ENCODE measurements around the gene ZNF217.
"Not testable (repeated sequence)": the region's sequence is repeated elsewhere in the genome, so short reads cannot be mapped to it uniquely, and the experiment has no call there.

ZNF217 gene

DNA sequence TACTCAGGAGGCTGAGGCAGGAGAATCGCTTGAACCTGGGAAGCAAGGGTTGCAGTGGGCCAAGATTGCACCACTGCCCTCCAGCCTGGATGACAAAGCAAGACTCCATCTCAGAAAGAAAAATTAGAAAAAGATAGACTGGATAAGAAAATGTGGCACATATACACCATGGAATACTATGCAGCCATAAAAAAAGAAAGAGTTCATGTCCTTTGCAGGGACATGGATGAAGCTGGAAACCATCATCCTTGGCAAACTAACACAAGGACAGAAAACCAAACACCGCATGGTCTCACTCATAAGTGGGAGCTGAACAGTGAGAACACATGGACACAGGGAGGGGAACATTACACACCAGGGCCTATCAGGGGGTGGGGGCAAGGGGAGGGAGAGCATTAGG is 70.0 kb downstream of the ZNF217 start:
- DNase-seq, result not testable (repeated sequence)

DNA sequence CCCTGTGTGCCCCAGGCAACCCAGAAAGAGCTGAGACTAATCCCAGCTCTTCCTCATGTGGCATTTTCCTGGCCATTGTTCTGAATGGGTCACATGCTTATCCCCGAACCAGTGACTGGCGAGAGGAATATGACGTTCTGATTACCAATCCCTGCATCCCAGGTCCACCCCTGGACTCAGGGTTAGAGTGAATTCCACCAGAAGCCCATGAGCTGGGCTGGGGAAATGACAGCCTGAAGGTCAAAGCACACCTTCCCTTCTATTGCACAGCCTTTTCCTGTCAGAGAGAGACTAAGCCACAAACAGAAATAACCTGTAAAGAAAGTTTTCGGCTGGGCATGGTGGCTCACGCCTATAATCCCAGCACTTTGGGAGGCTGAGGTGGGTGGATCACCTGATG is 70.9 kb downstream of the ZNF217 start:
- no peak for DNase-seq

DNA sequence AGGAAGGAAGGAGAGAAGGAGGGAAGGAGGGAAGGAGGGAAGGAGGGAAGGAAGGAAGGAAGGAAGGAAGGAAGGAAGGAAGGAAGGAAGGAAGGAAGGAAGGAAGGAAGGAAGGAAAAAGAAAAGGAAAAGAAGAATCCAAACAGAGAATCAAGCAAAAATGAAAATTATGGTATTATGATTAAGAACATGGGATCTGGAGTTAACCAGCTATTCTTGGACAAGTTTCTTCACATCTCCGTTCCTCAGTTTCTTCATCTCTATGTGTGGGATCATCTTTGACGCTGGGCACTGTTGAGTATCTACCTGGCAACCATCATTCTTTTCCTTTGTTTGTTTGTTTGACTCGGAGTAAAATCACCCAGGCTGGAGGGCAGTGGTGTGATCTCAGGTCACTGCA is 71.6 kb downstream of the ZNF217 start:
- DNase-seq, result no peak

DNA sequence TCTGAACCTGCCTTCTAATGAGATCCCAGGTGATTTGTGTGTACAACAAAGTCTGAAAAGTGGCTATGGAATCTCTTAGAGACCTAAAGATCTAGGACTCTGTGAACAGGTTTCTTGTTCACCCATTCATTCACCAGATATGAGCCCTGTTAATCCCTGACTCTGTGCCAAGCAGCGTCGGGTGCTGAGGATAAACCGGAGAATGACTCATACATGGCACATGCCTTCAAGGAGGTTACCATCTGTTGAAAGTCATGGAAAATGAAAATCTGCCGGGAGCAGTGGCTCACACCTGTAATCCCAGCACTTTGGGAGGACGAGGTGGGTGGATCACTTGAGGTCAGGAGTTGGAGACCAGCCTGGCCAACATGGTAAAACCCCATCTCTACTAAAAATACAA is 72.2 kb downstream of the ZNF217 start:
- not testable (repeated sequence) for DNase-seq

DNA sequence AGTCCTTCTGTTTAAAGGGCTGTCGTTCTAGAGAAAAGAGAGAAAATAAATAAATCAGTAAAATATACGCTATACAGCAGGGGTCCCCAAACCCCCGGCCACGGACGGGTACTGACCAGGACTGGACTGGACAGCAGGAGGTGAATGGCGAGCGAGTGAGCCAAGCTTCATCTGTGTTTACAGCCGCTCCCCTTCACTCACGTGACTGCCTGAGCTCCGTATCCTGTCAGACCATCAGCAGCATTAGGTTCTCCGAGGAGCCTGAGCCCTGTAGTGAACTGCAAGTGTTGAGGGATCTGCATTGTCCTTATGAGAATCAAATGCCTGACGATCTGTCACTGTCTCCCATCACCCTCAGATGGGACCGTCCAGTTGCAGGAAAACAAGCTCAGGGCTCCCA is 76.5 kb downstream of the ZNF217 start:
- no peak for DNase-seq
